GM12875 (cell line): ENCODE results near the gene SH3GLB1.

Source experiments
- H3K4me3 ChIP-seq: one replicate; pipeline ENCODE4 v1.5.1; 2011; ENCODE audit warnings: low read depth, low read length, control low read depth
- CTCF ChIP-seq: IDR thresholded peaks from 2 replicates; pipeline ENCODE4 v1.5.1; 2011; ENCODE audit warnings: low read depth, mild to moderate bottlenecking, control low read depth, inconsistent platforms, low read length, moderate library complexity, borderline replicate concordance; ENCODE audit not compliant: insufficient read depth

SH3GLB1 gene

GRCh38 chr1:86774305-86775295 lies 70.2 kb downstream of the SH3GLB1 start:
- H3K4me3 ChIP-seq: no peak overlapping the region
- TF ChIP-seq CTCF: no peak

DNA sequence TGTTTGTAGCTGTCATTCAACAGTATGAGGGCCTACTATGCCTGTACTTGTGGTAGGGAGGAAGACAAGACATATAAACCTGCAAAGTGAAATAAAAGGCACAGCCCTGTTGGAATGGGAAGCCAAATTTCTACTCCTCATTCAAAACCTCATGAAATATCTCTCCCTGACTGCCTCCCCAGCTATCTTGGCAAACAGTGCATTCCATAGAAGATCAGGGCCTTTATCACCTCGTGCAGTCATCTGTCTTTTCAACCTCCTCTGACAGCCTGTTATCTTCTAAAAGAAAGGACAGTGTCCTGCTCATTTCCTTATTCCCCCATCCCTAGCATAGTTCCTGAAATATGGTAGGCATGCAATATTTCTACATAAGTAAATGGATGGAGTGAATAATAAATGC lies 71.0 kb downstream of the SH3GLB1 start:
- H3K4me3 ChIP-seq: no peak overlapping the region
- TF ChIP-seq CTCF: no peak

- TF ChIP-seq CTCF: no peak
- no peak overlapping the region for H3K4me3 ChIP-seq
Observed at GRCh38 chr1:86776108-86776507, 71.7 kb downstream of the SH3GLB1 start.

- no peak overlapping the region for H3K4me3 ChIP-seq
- no peak for TF ChIP-seq CTCF
Observed at GRCh38 chr1:86778569-86779239, 74.3 kb downstream of the SH3GLB1 start.

- H3K4me3 ChIP-seq: no peak overlapping the region
- TF ChIP-seq CTCF: no peak
Observed at GRCh38 chr1:86779308-86780191, 75.2 kb downstream of the SH3GLB1 start.

DNA sequence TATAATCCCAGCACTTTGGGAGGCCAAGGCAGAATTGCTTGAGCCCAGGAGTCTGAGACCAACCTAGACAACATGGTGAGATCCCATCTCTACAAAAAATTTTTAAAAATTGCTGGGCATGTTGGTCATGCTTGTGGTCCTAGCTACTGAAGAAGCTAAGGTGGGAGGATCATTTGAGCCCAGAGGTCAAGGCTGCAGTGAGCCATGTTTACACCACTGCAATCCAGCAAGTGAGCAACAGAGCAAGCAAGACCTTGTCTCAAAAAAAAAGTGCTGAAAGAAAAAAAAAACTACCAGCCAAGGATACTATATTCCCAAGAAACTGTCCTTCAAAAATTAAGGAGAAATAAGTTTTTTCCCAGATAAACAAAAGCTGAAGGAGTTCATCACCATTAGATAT lies 78.1 kb downstream of the SH3GLB1 start:
- no peak for TF ChIP-seq CTCF
- no peak overlapping the region for H3K4me3 ChIP-seq
